RWPE1 (cell line): ENCODE results near the gene GRIA1.

ENCODE experiments used
- CTCF ChIA-PET: fragments of 350-600 bp; sonication (Branson Sonifier 250); formaldehyde crosslinking; extraction: SDS; loops from one replicate; lab custom pipeline; 2021; lab: Yijun Ruan, JAX
- POLR2A ChIA-PET: fragments of 400-600 bp; formaldehyde crosslinking; extraction: SDS; loops from one replicate; lab custom pipeline; 2020; ENCODE audit warnings: antibody characterized with exemption; ENCODE audit not compliant: low non-redundant PET; lab: Yijun Ruan, JAX
- DNase-seq: peaks from one replicate; pipeline ENCODE4 v3.0.0; 2012; ENCODE audit warnings: low spot score
- H3K27ac ChIP-seq: fragments of 450-650 bp; 2 replicates; pipeline ENCODE4 v1.5.1; 2017
- TF ChIP-seq, protein P1 (sequence below): fragments of 450-650 bp; conservative IDR thresholded peaks from 2 replicates; pipeline ENCODE4 v1.5.1; 2017; ENCODE audit warnings: low read depth, mild to moderate bottlenecking

GRIA1 gene

DNA sequence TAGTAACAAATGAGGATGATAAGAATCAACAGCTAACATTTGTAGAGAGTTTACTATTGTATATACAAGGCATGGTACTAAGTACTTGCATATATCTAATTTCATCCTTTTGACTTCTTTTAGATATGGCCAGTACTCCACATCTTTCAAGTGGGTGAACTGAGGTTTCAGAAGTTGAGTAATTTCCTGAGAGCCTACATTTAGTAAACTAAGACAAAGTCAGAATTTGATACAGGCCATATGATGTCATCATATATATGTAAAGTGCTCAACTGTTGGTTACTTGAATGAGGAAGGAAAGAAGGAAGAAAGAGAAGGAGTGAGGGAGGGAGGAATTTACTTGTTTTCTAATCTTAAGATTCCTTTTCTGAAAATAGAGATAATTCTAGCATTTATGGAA lies 52.8 kb downstream of the GRIA1 start:
- DNase-seq: no peak
- ChIA-PET POLR2A (no interaction called here), CTCF (no interaction called here)
- TF ChIP-seq, protein P1, sequence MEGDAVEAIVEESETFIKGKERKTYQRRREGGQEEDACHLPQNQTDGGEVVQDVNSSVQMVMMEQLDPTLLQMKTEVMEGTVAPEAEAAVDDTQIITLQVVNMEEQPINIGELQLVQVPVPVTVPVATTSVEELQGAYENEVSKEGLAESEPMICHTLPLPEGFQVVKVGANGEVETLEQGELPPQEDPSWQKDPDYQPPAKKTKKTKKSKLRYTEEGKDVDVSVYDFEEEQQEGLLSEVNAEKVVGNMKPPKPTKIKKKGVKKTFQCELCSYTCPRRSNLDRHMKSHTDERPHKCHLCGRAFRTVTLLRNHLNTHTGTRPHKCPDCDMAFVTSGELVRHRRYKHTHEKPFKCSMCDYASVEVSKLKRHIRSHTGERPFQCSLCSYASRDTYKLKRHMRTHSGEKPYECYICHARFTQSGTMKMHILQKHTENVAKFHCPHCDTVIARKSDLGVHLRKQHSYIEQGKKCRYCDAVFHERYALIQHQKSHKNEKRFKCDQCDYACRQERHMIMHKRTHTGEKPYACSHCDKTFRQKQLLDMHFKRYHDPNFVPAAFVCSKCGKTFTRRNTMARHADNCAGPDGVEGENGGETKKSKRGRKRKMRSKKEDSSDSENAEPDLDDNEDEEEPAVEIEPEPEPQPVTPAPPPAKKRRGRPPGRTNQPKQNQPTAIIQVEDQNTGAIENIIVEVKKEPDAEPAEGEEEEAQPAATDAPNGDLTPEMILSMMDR: no peak
- no peak overlapping the region for H3K27ac ChIP-seq

DNA sequence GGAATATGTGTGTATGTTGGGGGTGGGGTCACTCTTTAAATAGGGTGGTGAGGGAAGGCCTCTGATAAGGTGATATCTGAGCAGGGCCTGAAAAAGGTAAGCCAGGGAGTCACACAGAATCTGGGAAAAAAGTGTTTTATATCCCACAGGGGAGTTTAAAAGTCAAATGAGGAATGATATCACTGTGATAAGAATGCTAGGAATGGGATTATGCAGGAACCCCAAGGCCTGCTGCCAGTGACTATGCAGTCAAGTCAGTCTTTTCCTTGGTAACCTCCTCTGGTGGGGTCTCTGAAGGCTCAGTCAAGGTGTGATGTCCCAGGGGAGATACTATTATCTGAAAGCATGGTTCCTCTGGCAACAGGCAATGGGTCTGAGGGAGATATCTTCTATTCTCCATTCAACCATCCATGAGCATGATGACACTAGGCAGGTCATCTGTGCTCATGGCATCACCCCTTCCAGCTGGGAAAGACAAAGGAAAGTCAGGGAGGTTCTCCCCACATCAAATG lies 53.5 kb downstream of the GRIA1 start:
- H3K27ac ChIP-seq: no peak overlapping the region
- ChIA-PET POLR2A (no interaction called here), CTCF (interaction anchor here (0.8 kb wide), 1 partner anchor 85 kb away, joined by 3 read pairs; no protein-coding TSS in a partner anchor)
- no peak for DNase-seq
- TF ChIP-seq, protein P1: no peak

DNA sequence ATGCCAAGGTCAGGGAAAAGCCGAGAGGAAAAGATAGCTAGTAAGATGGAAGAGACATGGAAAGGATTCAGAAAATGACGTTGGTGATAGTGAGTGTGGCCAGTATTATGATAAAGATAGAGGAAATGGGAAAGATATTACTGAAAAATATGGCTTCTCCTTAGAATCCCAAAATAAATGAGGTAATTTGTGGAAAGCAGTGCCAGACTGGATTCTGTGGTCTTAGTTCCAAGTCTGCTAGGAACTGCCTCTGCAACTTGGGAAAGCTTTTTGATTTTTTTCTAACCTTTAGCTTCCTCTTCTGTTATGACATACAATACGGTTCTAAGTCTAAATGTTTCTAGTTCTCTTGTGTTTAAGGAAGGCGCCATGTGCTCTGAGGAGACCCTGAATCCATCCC lies 54.2 kb downstream of the GRIA1 start:
- no peak overlapping the region for H3K27ac ChIP-seq
- no peak for DNase-seq
- ChIA-PET CTCF (interaction anchor here (0.8 kb wide), 1 partner anchor 84 kb away, joined by 3 read pairs; no protein-coding TSS in a partner anchor), POLR2A (no interaction called here)
- TF ChIP-seq, protein P1: no peak

DNA sequence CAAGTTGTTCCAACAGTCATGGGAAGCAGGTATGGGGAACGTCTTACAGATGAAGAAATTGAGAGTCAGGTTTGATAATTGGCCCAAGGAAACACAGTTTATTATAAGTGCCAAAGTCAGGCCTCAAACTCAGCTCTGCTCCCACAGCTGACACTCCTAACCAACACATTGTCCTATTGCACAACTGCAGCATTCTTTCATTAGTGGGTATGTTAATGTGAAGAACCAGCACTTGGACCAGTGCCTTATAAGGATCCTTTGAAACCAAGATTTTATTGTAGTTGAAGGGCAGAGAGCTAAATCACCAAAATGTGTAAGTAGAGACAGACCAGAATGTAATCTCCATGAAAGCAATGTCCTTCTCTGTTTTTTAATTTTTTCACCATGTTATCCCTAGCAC lies 56.1 kb downstream of the GRIA1 start:
- H3K27ac ChIP-seq: no peak overlapping the region
- DNase-seq: no peak
- ChIA-PET POLR2A (no interaction called here), CTCF (no interaction called here)
- TF ChIP-seq, protein P1: no peak

DNA sequence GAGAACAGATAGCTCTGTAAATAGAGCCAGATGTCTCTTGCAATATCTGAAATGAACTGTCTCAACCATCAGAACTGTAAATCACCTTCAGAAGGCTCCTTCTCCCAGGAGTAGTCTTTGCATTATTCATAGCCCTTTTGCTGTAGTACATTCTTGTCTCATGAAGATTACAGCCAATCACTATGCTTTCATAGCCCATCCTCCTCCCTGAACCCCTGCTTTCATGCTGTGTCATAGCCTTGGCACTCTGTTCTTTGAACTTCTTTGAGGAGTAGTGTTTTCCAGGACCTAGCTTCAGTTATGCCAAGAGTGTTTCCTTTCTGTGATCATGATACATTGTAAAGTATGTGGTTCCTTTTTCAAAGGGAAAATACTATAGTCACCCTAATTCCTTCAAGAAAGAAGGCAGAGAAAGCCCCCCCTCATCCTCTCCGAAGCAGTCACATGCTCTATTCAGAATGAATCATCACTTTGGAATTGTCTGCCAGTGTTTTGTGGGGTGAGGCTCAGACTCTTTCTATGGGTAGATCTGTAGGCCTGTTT lies 61.1 kb downstream of the GRIA1 start:
- peak; percentile 97 for DNase-seq
- H3K27ac ChIP-seq: no peak overlapping the region; the same call in 1 of the 2 replicates
- ChIA-PET POLR2A (no interaction called here), CTCF (no interaction called here)
- TF ChIP-seq, protein P1: no peak

DNA sequence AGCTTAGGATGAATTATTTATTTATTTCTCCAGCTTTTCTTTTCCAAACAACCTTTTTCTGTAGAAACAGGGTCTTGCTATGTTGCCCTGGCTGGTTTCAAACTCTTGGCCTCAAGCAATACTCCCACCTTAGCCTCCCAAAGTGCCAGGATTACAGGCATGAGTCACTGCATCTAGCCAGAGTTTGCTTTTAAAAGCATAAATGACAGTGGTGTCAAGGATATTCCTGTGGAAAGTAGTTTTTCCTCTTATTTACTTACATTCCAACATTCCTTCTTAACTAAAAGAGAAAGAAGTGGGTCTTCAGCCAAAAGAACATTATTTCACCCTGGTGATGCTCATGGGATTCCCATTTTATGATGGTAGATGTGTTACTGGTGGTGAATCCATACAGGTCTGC lies 62.4 kb downstream of the GRIA1 start:
- no peak overlapping the region for H3K27ac ChIP-seq
- POLR2A ChIA-PET: no interaction called here
- no peak for DNase-seq
- TF ChIP-seq, protein P1: no peak
- CTCF ChIA-PET: interaction anchor here (0.7 kb wide), 1 partner anchor 32 kb away, joined by 3 read pairs; no protein-coding TSS in a partner anchor
